Keratinocyte (primary cell): ENCODE measurements around the gene ADAMTS17. TPM values are rescaled to one million over a fixed set of nuclear protein-coding genes. Genes with fewer than 3 reads are reported as not detected.

ENCODE experiments used
- DNase-seq: peaks from one replicate; pipeline ENCODE4 v3.0.0-alpha.2; 2011; ENCODE audit warnings: low read depth, missing footprints, low spot score
- FAIRE-seq: peaks from 2 replicates; lab custom pipeline; 2011; peaks lifted over from hg19 to GRCh38; lab: Jason Lieb, UNC
- H2AFZ ChIP-seq: 2 replicates; pipeline ENCODE4 v1.6.0; 2012; ENCODE audit warnings: low read length, control low read depth, inconsistent platforms; ENCODE audit not compliant: control insufficient read depth
- H3K27ac ChIP-seq: 2 replicates; pipeline ENCODE4 v1.5.1; 2011; ENCODE audit warnings: low read length; ENCODE audit not compliant: control insufficient read depth, insufficient read depth
- H3K27me3 ChIP-seq: 3 replicates; pipeline ENCODE4 v1.6.0; 2011; ENCODE audit warnings: low read length; ENCODE audit not compliant: control insufficient read depth, insufficient read depth; ENCODE audit errors: extremely low read depth
- H3K36me3 ChIP-seq, 2 experiments: 2 replicates in 1 of 2; 3 replicates in 1 of 2; pipeline ENCODE4 v1.5.1; 2011; ENCODE audit warnings: low read length in 2 of 2, mild to moderate bottlenecking in 1 of 2; ENCODE audit not compliant: control insufficient read depth in 2 of 2, insufficient read depth in 2 of 2; ENCODE audit errors: extremely low read depth in 1 of 2
- H3K4me1 ChIP-seq: 3 replicates; pipeline ENCODE4 v1.5.1; 2011; ENCODE audit warnings: low read length; ENCODE audit not compliant: control insufficient read depth, insufficient read depth; ENCODE audit errors: extremely low read depth
- H3K4me2 ChIP-seq: 3 replicates; pipeline ENCODE4 v1.6.0; 2011; ENCODE audit warnings: low read depth, low read length; ENCODE audit not compliant: control insufficient read depth, insufficient read depth; ENCODE audit errors: extremely low read depth
- H3K4me3 ChIP-seq, 3 experiments: fragments of 200-600 bp in 1 of 3; sonication (generic) in 1 of 3; 2 replicates in 2 of 3; 3 replicates in 1 of 3; pipeline ENCODE4 v1.5.1; 2011 to 2016; ENCODE audit warnings: low read length in 3 of 3, mild to moderate bottlenecking in 3 of 3, control low read depth in 2 of 3, inconsistent platforms in 1 of 3, low read depth in 1 of 3, mixed read lengths in 1 of 3, mixed run types in 1 of 3, moderate library complexity in 1 of 3; ENCODE audit not compliant: control insufficient read depth in 2 of 3, insufficient read depth in 2 of 3; ENCODE audit errors: extremely low read depth in 1 of 3
- H3K79me2 ChIP-seq: 2 replicates; pipeline ENCODE4 v1.6.0; 2012; ENCODE audit warnings: low read length; ENCODE audit not compliant: control insufficient read depth, insufficient read depth
- H3K9ac ChIP-seq: 3 replicates; pipeline ENCODE4 v1.6.0; 2011; ENCODE audit warnings: low read length; ENCODE audit not compliant: control insufficient read depth, insufficient read depth; ENCODE audit errors: extremely low read depth
- H3K9me1 ChIP-seq: 3 replicates; pipeline ENCODE4 v1.6.0; 2011; ENCODE audit warnings: low read length; ENCODE audit not compliant: control insufficient read depth, insufficient read depth; ENCODE audit errors: extremely low read depth
- H3K9me3 ChIP-seq: 2 replicates; pipeline ENCODE4 v1.5.1; 2012; ENCODE audit warnings: low read depth, low read length; ENCODE audit not compliant: control insufficient read depth
- H4K20me1 ChIP-seq: 3 replicates; pipeline ENCODE4 v1.6.0; 2011; ENCODE audit warnings: low read length; ENCODE audit not compliant: control insufficient read depth, insufficient read depth; ENCODE audit errors: extremely low read depth
- CTCF ChIP-seq, 3 experiments: IDR thresholded peaks in 1 of 3; conservative IDR thresholded peaks in 1 of 3; optimal IDR thresholded peaks in 1 of 3; 2 replicates in 2 of 3; 3 replicates in 1 of 3; pipeline versions ENCODE3 to v1.5.1; 2011; ENCODE audit warnings: low read length in 3 of 3, mild to moderate bottlenecking in 3 of 3, moderate library complexity in 2 of 3, control low read depth in 1 of 3, inconsistent platforms in 1 of 3; ENCODE audit not compliant: insufficient read depth in 2 of 3; ENCODE audit errors: extremely low read depth in 1 of 3
- EZH2 ChIP-seq: IDR thresholded peaks from one replicate; pipeline ENCODE4 v1.6.1; 2012; ENCODE audit warnings: inconsistent platforms, mild to moderate bottlenecking, low read length, moderate library complexity
- dilution Hi-C: fragments of 300-500 bp; cut with MboI; formaldehyde crosslinking; loops from one replicate; pipeline ENCODE4 v1.7.0; 2020; ENCODE audit warnings: low sequenced_read_pairs; ENCODE audit not compliant: extremely low pct_ligation_motif_present
- polyA plus RNA-seq, 5 experiments: library from polyadenylated mRNA; depleted of rRNA in 3 of 5; stranded (reverse) in 3 of 5; stranded (forward) in 1 of 5; unstranded in 1 of 5; fragments of >200 nt; gene quantifications; 1 replicate in 1 of 5; 2 replicates in 3 of 5; 3 replicates in 1 of 5; pipeline versions ENCODE4 v1.2.1 to v1.2.3, GENCODE V29; 2011 to 2012; ENCODE audit warnings: missing spikeins in 2 of 5, low read depth in 1 of 5, low replicate concordance in 1 of 5

Gene ADAMTS17
- polyA plus RNA-seq, 1 donor (not counting 4 experiments of a cell fraction or from before 2014, with no cell fraction given), result 0.18 TPM

GRCh38 chr15:99983171-99983885 is 358.4 kb downstream of the ADAMTS17 start:
- H3K27ac ChIP-seq, result no peak overlapping the region

GRCh38 chr15:99982662-99983061 is 359.1 kb downstream of the ADAMTS17 start:
- Histone ChIP-seq H3K27ac (no peak overlapping the region), H3K36me3 (no peaks in the 10 kb centered on the region), H3K79me2 (no peaks in the 10 kb centered on the region), H3K27me3 (peaks cover 8% of the 10 kb centered on the region), H2AFZ (no peak overlapping the region), H3K9ac (no peak overlapping the region), H4K20me1 (no peaks in the 10 kb centered on the region), H3K4me1 (peaks cover 9% of the 10 kb centered on the region), H3K9me3 (no peaks in the 10 kb centered on the region), H3K4me2 (no peak overlapping the region), H3K9me1 (no peaks in the 10 kb centered on the region), H3K4me3 (no peak overlapping the region)
- no peak for TF ChIP-seq EZH2
- no peak for TF ChIP-seq CTCF (optimal IDR thresholded peaks at IDR 0.05 in 1 of 3, IDR thresholded peaks at IDR 0.05 in 1 of 3, conservative IDR thresholded peaks at IDR 0.05 in 1 of 3; ENCODE audit: extremely low read depth in 1 of 3, insufficient read depth in 2 of 3, low read length in 3 of 3)
- FAIRE-seq, result no peak
- no peak for DNase-seq
- dilution Hi-C loops, result no loop called here

More at GRCh38 chr15:99983171-99983885, 358.4 kb downstream of the ADAMTS17 start:
- Histone ChIP-seq H3K4me2 (no peak overlapping the region), H3K4me3 (no peak overlapping the region), H3K9me3 (no peaks in the 10 kb centered on the region), H2AFZ (no peak overlapping the region), H3K9ac (no peak overlapping the region), H3K4me1 (peaks cover 5% of the 10 kb centered on the region), H3K27me3 (peaks cover 3% of the 10 kb centered on the region), H3K9me1 (no peaks in the 10 kb centered on the region), H4K20me1 (no peaks in the 10 kb centered on the region), H3K79me2 (no peaks in the 10 kb centered on the region), H3K36me3 (no peaks in the 10 kb centered on the region)
- dilution Hi-C loops, result no loop called here
- TF ChIP-seq CTCF (optimal IDR thresholded peaks at IDR 0.05 in 1 of 3, IDR thresholded peaks at IDR 0.05 in 1 of 3, conservative IDR thresholded peaks at IDR 0.05 in 1 of 3; ENCODE audit: extremely low read depth in 1 of 3, insufficient read depth in 2 of 3, low read length in 3 of 3) (no peak), EZH2 (no peak)
- FAIRE-seq (no peak), DNase-seq (no peak)
